ENCODE data around the gene NUP133.
A peak's percentile ranks its signal among the peaks of the same experiment; 100 is the strongest.

Gene NUP133

DNA sequence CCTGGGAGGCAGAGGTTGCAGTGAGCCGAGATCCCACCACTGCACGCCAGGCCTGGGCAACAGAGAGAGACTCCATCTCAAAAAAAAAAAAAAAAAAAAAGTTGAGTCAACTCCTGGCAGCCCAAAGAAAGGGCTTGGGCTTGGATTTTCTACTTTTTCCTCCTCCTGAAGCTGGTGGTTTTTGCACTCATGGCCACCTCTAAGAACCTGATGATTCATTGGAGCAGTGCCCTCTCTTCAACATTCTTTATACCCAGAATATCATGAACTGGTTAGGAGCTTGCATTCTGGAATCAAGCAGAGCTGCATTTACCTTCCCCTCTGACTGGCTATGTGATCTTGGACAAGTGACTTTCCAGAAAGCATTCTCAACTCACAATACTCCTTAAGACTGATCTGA, 70.7 kb downstream of the NUP133 start:
- H3K36me3 ChIP-seq (ENCODE audit: control insufficient read depth, insufficient read depth, low read length) = peaks cover 7% of the 10 kb centered on the region
- no peak for DNase-seq
- no peak overlapping the region for H3K4me3 ChIP-seq (ENCODE audit: insufficient read depth, low read depth, low read length, poor library complexity, severe bottlenecking)
- H3K9me3 ChIP-seq (ENCODE audit: control insufficient read depth, low read length) = no peaks in the 10 kb centered on the region
- no peak overlapping the region for H3K27ac ChIP-seq (ENCODE audit: insufficient read depth, low read length, poor library complexity, severe bottlenecking)
- H3K4me1 ChIP-seq (ENCODE audit: control insufficient read depth, insufficient read depth, low read length, poor library complexity, severe bottlenecking) = peaks cover 3% of the 10 kb centered on the region
- H3K27me3 ChIP-seq (replicated peaks; ENCODE audit: control insufficient read depth, insufficient read depth, low read length, poor library complexity, severe bottlenecking) = peaks cover 22% of the 10 kb centered on the region

DNA sequence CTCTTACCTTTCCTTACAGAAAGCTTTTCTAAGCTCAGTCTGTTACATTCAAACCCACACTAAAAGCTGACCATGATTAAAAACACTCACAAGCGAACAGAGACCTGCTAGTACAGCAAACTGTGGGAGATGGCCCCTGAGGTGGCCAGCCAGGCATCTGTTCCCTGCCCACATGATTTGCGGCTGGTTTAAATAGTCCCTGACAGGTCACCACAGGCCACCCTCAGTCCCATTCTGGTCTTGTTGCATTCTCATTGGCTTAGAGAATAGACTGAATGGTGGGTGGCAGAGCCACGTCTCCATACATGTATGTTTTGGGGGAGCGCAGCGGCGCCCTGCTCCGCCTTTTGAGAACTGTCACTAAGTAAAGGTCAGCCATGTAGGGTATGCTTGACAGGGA, 71.9 kb downstream of the NUP133 start:
- Histone ChIP-seq H3K27ac (ENCODE audit: insufficient read depth, low read length, poor library complexity, severe bottlenecking) (no peak overlapping the region), H3K4me1 (ENCODE audit: control insufficient read depth, insufficient read depth, low read length, poor library complexity, severe bottlenecking) (peaks cover 11% of the 10 kb centered on the region), H3K4me3 (ENCODE audit: insufficient read depth, low read depth, low read length, poor library complexity, severe bottlenecking) (no peak overlapping the region), H3K27me3 (replicated peaks; ENCODE audit: control insufficient read depth, insufficient read depth, low read length, poor library complexity, severe bottlenecking) (peaks cover 33% of the 10 kb centered on the region), H3K9me3 (ENCODE audit: control insufficient read depth, low read length) (no peaks in the 10 kb centered on the region), H3K36me3 (ENCODE audit: control insufficient read depth, insufficient read depth, low read length) (peaks cover 7% of the 10 kb centered on the region)
- no peak for DNase-seq

DNA sequence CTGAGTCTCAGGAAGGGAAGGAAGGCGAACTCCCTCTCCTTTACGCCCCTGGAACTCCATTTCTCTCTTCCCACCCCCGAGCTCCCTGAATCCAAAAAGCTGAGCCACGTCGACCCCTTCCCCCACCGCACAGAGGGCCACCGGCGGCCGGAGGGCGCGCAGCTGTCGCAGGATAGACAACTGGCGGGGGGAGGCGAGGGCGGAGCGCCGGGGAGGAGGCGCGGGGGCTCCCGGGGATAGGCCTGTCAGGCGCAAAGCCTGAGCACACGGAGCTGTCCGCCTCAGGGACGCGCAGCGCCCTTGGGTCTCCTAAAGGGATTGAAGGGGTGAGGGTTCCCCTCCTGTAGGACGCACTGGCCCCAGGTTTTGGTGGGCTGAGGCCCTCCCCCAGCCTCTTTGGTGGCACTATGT, 73.5 kb downstream of the NUP133 start:
- Histone ChIP-seq H3K4me3 (ENCODE audit: insufficient read depth, low read depth, low read length, poor library complexity, severe bottlenecking) (no peak overlapping the region), H3K27ac (ENCODE audit: insufficient read depth, low read length, poor library complexity, severe bottlenecking) (no peak overlapping the region), H3K36me3 (ENCODE audit: control insufficient read depth, insufficient read depth, low read length) (no peaks in the 10 kb centered on the region), H3K27me3 (replicated peaks; ENCODE audit: control insufficient read depth, insufficient read depth, low read length, poor library complexity, severe bottlenecking) (peaks cover 45% of the 10 kb centered on the region), H3K9me3 (ENCODE audit: control insufficient read depth, low read length) (no peaks in the 10 kb centered on the region), H3K4me1 (ENCODE audit: control insufficient read depth, insufficient read depth, low read length, poor library complexity, severe bottlenecking) (peaks cover 11% of the 10 kb centered on the region)
- DNase-seq = no peak

DNA sequence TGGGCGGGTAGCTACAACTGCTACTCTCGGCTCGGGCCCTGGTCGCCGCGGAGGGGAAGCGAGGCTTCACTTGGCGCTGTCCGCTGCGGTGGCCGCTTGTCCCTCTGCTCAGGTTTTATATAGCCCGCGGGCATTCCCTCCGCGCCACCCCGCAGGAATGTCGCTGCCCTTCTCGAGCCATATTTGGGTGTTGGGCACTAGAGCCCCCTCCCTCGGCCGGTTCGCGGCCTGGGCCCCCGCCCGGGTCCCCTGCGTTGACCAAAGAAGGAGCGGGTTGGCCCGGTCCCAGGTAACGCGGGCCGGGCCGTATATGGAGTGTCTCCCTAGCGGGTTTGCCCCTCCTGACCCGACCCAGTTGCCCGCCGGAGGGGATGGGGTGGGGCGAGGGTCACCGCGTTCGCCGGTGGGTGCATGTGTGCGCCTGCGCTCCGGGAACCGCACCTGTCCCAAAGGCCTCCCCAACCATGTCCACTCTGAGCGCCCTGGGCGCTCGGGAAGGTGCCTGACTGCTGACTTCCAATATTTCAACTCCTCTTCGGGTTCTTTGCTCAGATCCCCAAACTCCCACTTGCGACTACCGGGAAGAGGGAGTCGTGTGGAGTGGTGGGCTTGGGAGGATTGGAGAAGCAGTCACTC, 74.0 kb downstream of the NUP133 start, which contains the start of gene ACTA1:
Gene ACTA1, minus strand, starts transcription at position 90 of the 636 bp plus-strand sequence. CDS start 979 bp downstream, outside the sequence.
- no peak for DNase-seq
- no peaks in the 10 kb centered on the region for H3K36me3 ChIP-seq (ENCODE audit: control insufficient read depth, insufficient read depth, low read length)
- no peak within 1 kb of the TSS for H3K27ac ChIP-seq (ENCODE audit: insufficient read depth, low read length, poor library complexity, severe bottlenecking)
- H3K4me1 ChIP-seq (ENCODE audit: control insufficient read depth, insufficient read depth, low read length, poor library complexity, severe bottlenecking) = peaks cover 11% of the 10 kb centered on the region
- H3K9me3 ChIP-seq (ENCODE audit: control insufficient read depth, low read length) = no peaks in the 10 kb centered on the region
- peaks cover 45% of the 10 kb centered on the region for H3K27me3 ChIP-seq (replicated peaks; ENCODE audit: control insufficient read depth, insufficient read depth, low read length, poor library complexity, severe bottlenecking)
- no peak within 1 kb of the TSS for H3K4me3 ChIP-seq (ENCODE audit: insufficient read depth, low read depth, low read length, poor library complexity, severe bottlenecking)

DNA sequence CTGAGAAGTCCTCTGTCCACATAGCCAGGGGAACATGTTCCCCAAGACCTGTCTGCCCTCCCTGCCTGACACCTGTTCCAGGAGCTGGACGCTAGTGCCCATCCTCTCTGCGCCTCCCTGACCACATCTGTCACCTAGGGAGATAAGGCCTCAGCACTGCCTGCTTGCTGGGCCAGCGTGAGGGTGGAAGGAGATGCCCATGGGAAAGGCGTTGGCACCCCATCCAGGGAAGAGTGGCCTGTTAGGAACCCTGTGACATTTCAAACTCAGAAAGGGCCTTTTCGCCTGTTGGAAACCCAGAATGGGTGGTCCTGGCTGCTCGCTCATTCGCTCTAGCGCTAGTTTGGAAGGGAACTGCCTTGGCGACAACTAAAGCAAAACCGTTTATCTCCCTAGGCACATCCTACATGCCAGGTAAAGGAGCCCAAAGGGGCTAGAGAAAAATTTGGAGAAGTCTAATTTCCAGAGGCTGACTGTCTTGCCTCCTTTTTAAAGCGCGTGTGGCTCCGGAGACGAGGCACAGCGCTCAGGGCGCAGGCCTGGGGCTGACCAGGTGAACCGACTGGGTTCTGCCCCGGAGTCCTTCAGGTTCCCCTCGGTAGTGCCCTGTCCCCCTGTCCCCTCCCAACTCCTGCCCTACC, 74.7 kb downstream of the NUP133 start:
- no peak overlapping the region for H3K27ac ChIP-seq (ENCODE audit: insufficient read depth, low read length, poor library complexity, severe bottlenecking)
- H3K9me3 ChIP-seq (ENCODE audit: control insufficient read depth, low read length) = no peaks in the 10 kb centered on the region
- H3K4me3 ChIP-seq (ENCODE audit: insufficient read depth, low read depth, low read length, poor library complexity, severe bottlenecking) = no peak overlapping the region
- H3K4me1 ChIP-seq (ENCODE audit: control insufficient read depth, insufficient read depth, low read length, poor library complexity, severe bottlenecking) = peaks cover 11% of the 10 kb centered on the region
- H3K27me3 ChIP-seq (replicated peaks; ENCODE audit: control insufficient read depth, insufficient read depth, low read length, poor library complexity, severe bottlenecking) = peaks cover 45% of the 10 kb centered on the region
- H3K36me3 ChIP-seq (ENCODE audit: control insufficient read depth, insufficient read depth, low read length) = no peaks in the 10 kb centered on the region
- DNase-seq = no peak

DNA sequence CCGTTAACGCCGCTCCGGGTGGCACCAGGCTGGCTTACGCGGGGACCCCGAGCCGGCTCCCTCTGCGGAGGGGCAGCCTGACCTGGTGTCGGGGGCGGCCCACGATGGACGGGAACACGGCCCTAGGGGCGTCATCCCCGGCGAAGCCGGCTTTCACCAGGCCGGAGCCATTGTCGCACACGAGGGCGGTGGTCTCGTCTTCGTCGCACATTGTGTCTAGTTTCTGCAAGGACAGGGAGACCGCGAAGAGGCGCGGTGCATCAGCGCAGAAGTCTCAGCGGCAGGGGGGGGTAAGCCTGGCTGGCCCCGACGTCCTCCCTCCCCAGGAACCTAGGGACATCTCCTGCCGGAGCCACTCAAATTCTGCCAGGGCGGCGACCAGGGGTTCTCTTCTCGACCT, 75.2 kb downstream of the NUP133 start:
- Histone ChIP-seq H3K4me3 (ENCODE audit: insufficient read depth, low read depth, low read length, poor library complexity, severe bottlenecking) (no peak overlapping the region), H3K9me3 (ENCODE audit: control insufficient read depth, low read length) (no peaks in the 10 kb centered on the region), H3K27me3 (replicated peaks; ENCODE audit: control insufficient read depth, insufficient read depth, low read length, poor library complexity, severe bottlenecking) (peaks cover 45% of the 10 kb centered on the region), H3K36me3 (ENCODE audit: control insufficient read depth, insufficient read depth, low read length) (no peaks in the 10 kb centered on the region), H3K27ac (ENCODE audit: insufficient read depth, low read length, poor library complexity, severe bottlenecking) (no peak overlapping the region), H3K4me1 (ENCODE audit: control insufficient read depth, insufficient read depth, low read length, poor library complexity, severe bottlenecking) (peaks cover 11% of the 10 kb centered on the region)
- no peak for DNase-seq

DNA sequence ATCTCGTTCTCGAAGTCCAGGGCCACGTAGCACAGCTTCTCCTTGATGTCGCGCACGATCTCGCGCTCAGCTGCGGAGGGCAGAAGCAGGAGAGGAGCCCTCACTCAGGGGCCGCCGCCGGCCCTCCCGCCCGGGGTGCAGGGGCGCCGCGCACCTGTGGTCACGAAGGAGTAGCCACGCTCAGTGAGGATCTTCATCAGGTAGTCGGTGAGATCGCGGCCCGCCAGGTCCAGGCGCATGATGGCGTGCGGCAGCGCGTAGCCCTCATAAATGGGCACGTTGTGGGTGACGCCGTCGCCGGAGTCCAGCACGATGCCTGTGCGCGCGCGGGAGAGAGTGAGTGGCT, 76.1 kb downstream of the NUP133 start:
- Histone ChIP-seq H3K4me1 (ENCODE audit: control insufficient read depth, insufficient read depth, low read length, poor library complexity, severe bottlenecking) (peaks cover 11% of the 10 kb centered on the region), H3K9me3 (ENCODE audit: control insufficient read depth, low read length) (no peaks in the 10 kb centered on the region), H3K4me3 (ENCODE audit: insufficient read depth, low read depth, low read length, poor library complexity, severe bottlenecking) (peak overlapping the region; percentile 44), H3K36me3 (ENCODE audit: control insufficient read depth, insufficient read depth, low read length) (no peaks in the 10 kb centered on the region), H3K27ac (ENCODE audit: insufficient read depth, low read length, poor library complexity, severe bottlenecking) (no peak overlapping the region), H3K27me3 (replicated peaks; ENCODE audit: control insufficient read depth, insufficient read depth, low read length, poor library complexity, severe bottlenecking) (peaks cover 45% of the 10 kb centered on the region)
- no peak for DNase-seq

DNA sequence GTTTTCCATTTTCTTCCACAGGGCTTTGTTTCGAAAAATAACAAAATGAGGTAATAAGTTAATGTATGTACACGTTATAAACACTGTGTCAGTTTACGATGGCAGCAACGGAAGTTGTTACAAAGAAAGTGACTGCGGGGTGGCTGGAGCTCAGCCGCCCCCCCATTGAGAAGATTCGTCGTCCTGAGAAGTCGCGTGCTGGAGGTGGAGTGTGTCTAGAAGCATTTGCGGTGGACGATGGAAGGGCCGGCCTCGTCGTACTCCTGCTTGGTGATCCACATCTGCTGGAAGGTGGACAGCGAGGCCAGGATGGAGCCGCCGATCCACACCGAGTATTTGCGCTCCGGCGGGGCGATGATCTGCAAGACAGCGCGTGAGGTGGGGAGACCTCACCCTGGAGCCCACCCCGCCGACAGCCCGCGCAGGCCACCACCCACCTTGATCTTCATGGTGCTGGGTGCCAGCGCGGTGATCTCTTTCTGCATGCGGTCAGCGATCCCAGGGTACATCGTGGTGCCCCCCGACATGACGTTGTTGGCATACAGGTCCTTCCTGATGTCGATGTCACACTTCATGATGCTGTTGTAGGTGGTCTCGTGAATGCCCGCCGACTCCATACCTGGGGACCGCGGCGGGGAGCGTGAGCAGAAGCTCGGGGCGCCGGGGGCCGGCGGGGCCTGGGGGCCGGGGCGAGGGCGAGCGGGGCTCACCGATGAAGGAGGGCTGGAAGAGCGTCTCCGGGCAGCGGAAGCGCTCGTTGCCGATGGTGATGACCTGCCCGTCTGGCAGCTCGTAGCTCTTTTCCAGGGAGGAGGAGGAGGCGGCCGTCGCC, 76.6 kb downstream of the NUP133 start:
- Histone ChIP-seq H3K4me1 (ENCODE audit: control insufficient read depth, insufficient read depth, low read length, poor library complexity, severe bottlenecking) (peaks cover 11% of the 10 kb centered on the region), H3K27ac (ENCODE audit: insufficient read depth, low read length, poor library complexity, severe bottlenecking) (no peak overlapping the region), H3K27me3 (replicated peaks; ENCODE audit: control insufficient read depth, insufficient read depth, low read length, poor library complexity, severe bottlenecking) (peaks cover 45% of the 10 kb centered on the region), H3K36me3 (ENCODE audit: control insufficient read depth, insufficient read depth, low read length) (no peaks in the 10 kb centered on the region), H3K4me3 (ENCODE audit: insufficient read depth, low read depth, low read length, poor library complexity, severe bottlenecking) (peak overlapping the region; percentile 44), H3K9me3 (ENCODE audit: control insufficient read depth, low read length) (no peaks in the 10 kb centered on the region)
- DNase-seq = no peak

DNA sequence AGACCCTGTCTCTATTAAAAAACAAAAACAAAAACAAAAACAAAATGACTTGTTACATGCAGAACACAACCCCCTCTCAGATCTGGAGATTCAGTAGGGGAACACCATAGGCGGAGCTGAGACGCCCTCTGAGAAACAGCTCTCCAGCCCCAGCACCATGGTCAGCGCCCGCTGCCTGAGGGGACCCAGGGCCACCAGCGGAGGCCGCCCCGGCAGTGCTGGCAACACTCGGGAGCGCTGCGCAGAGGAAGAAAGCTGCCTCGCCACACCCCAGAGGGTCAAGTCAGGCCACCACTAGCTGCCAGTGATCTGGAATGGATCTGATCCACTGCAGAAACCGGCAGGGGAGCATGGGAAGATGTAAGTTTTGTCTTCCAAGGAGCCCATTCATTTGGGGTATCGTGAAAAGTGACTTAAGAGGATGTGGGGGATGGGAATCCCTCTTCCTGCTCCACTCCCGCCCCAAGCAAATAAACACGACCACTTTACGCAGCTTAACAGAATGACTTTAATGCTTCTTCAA, 77.3 kb downstream of the NUP133 start:
- no peaks in the 10 kb centered on the region for H3K36me3 ChIP-seq (ENCODE audit: control insufficient read depth, insufficient read depth, low read length)
- DNase-seq = no peak
- peaks cover 11% of the 10 kb centered on the region for H3K4me1 ChIP-seq (ENCODE audit: control insufficient read depth, insufficient read depth, low read length, poor library complexity, severe bottlenecking)
- H3K9me3 ChIP-seq (ENCODE audit: control insufficient read depth, low read length) = no peaks in the 10 kb centered on the region
- H3K4me3 ChIP-seq (ENCODE audit: insufficient read depth, low read depth, low read length, poor library complexity, severe bottlenecking) = no peak overlapping the region
- H3K27ac ChIP-seq (ENCODE audit: insufficient read depth, low read length, poor library complexity, severe bottlenecking) = no peak overlapping the region
- H3K27me3 ChIP-seq (replicated peaks; ENCODE audit: control insufficient read depth, insufficient read depth, low read length, poor library complexity, severe bottlenecking) = peaks cover 49% of the 10 kb centered on the region

DNA sequence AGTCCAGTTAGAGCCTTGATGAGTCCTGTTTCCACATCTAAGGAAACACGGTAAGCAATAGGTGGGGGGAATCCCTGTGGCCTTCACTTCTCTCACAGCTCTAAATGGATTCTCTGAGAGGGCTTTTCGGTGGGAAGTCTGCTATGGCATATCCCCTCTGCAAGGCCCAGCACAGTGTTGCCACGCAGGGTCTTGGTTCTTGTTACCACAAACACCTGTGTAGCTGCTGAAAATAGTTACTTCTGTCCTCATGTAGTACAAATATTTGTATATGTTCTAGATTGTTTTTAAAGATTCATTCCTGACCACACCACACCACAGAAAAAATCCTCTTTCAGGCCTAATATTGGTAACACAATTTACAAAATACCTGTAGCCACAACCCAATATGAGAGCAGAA, 79.9 kb downstream of the NUP133 start:
- no peaks in the 10 kb centered on the region for H3K36me3 ChIP-seq (ENCODE audit: control insufficient read depth, insufficient read depth, low read length)
- no peak overlapping the region for H3K4me3 ChIP-seq (ENCODE audit: insufficient read depth, low read depth, low read length, poor library complexity, severe bottlenecking)
- peaks cover 11% of the 10 kb centered on the region for H3K4me1 ChIP-seq (ENCODE audit: control insufficient read depth, insufficient read depth, low read length, poor library complexity, severe bottlenecking)
- H3K27ac ChIP-seq (ENCODE audit: insufficient read depth, low read length, poor library complexity, severe bottlenecking) = no peak overlapping the region
- no peaks in the 10 kb centered on the region for H3K9me3 ChIP-seq (ENCODE audit: control insufficient read depth, low read length)
- H3K27me3 ChIP-seq (replicated peaks; ENCODE audit: control insufficient read depth, insufficient read depth, low read length, poor library complexity, severe bottlenecking) = peaks cover 35% of the 10 kb centered on the region
- DNase-seq = no peak
